PC-3 (cell line): ENCODE data around the gene PHC2. TPM values are rescaled to one million over a fixed set of nuclear protein-coding genes. Genes with fewer than 3 reads are reported as not detected.

Experiments
- ATAC-seq: fragments of 200-7000 bp; cut with Tn5 transposase; 2 replicates; pipeline ENCODE4 v1.9.1; 2020; ENCODE audit warnings: mild to moderate bottlenecking, moderate library complexity
- BruUV-seq: library from RNA; stranded (reverse); fragments of 400-500 nt; replicated peaks from 2 replicates; lab custom pipeline; 2021; lab: Mats Ljungman, UMichigan
- CTCF ChIA-PET: fragments of 300-600 bp; sonication (Branson Sonifier 250); formaldehyde crosslinking; loops from one replicate; lab custom pipeline; 2022; ENCODE audit warnings: antibody characterized with exemption; lab: Charles Lee
- POLR2A ChIA-PET: fragments of 300-600 bp; sonication (Branson Sonifier 250); formaldehyde crosslinking; loops from one replicate; lab custom pipeline; 2022; ENCODE audit warnings: antibody characterized with exemption; ENCODE audit not compliant: unreplicated experiment; lab: Charles Lee
- DNase-seq: peaks from one replicate; pipeline ENCODE4 v3.0.0-alpha.2; 2015
- H2AFZ ChIP-seq: fragments of 300-600 bp; sonication (generic); 2 replicates; pipeline ENCODE4 v1.6.0; 2016; ENCODE audit warnings: antibody characterized with exemption, low read length
- H3F3A ChIP-seq: fragments of 300-600 bp; sonication (generic); one replicate; pipeline ENCODE4 v1.6.0; 2017; ENCODE audit warnings: antibody characterized with exemption, low read length, control low read depth, mild to moderate bottlenecking; ENCODE audit not compliant: unreplicated experiment
- H3K27ac ChIP-seq: fragments of 300-600 bp; sonication (generic); 2 replicates; pipeline ENCODE4 v1.5.1; 2016; ENCODE audit warnings: mild to moderate bottlenecking, low read length
- H3K27me3 ChIP-seq: fragments of 300-600 bp; sonication (generic); 2 replicates; pipeline ENCODE4 v1.6.1; 2016; ENCODE audit warnings: low read length, mixed read lengths
- H3K36me3 ChIP-seq: fragments of 300-600 bp; sonication (generic); 2 replicates; pipeline ENCODE4 v1.6.1; 2016; ENCODE audit warnings: low read depth, mixed run types, low read length, mixed read lengths
- H3K4me1 ChIP-seq: fragments of 300-600 bp; sonication (generic); 2 replicates; pipeline ENCODE4 v1.5.1; 2016; ENCODE audit warnings: low read length; ENCODE audit not compliant: insufficient read depth
- H3K4me2 ChIP-seq: fragments of 300-600 bp; sonication (generic); 2 replicates; pipeline ENCODE4 v1.6.0; 2016; ENCODE audit warnings: low read length
- H3K4me3 ChIP-seq: fragments of 300-600 bp; sonication (generic); 2 replicates; pipeline ENCODE4 v1.5.1; 2016; ENCODE audit warnings: mild to moderate bottlenecking, low read length, mixed read lengths
- H3K79me2 ChIP-seq: fragments of 300-600 bp; sonication (generic); 2 replicates; pipeline ENCODE4 v1.6.1; 2017; ENCODE audit warnings: low read length, mixed read lengths
- H3K9ac ChIP-seq: fragments of 300-600 bp; sonication (generic); 2 replicates; pipeline ENCODE4 v1.6.0; 2016; ENCODE audit warnings: mild to moderate bottlenecking, low read length
- H3K9me2 ChIP-seq: fragments of 300-600 bp; sonication (generic); replicated peaks from 2 replicates; pipeline ENCODE4 v1.6.1; 2016; ENCODE audit warnings: mixed run types, low read length, mixed read lengths
- H3K9me3 ChIP-seq: fragments of 300-600 bp; sonication (generic); 2 replicates; pipeline ENCODE4 v1.6.1; 2016; ENCODE audit warnings: low read length, mixed read lengths
- H4K20me1 ChIP-seq: fragments of 300-600 bp; sonication (generic); 2 replicates; pipeline ENCODE4 v1.6.1; 2016; ENCODE audit warnings: low read length, mixed read lengths
- CTCF ChIP-seq: fragments of 300-600 bp; sonication (generic); conservative IDR thresholded peaks from 2 replicates; pipeline ENCODE4 v1.5.1; 2017; ENCODE audit warnings: antibody characterized with exemption, low read depth, mild to moderate bottlenecking, low read length
- EZH2 ChIP-seq: fragments of 300-600 bp; sonication (generic); IDR thresholded peaks from one replicate; pipeline ENCODE4 v1.6.1; 2017; ENCODE audit warnings: antibody characterized with exemption, mild to moderate bottlenecking, low read length; ENCODE audit not compliant: unreplicated experiment
- EZH2phosphoT487 ChIP-seq: fragments of 300-600 bp; sonication (generic); IDR thresholded peaks from 2 replicates; pipeline ENCODE4 v1.6.1; 2018; ENCODE audit warnings: mild to moderate bottlenecking, antibody characterized with exemption, low read length, borderline replicate concordance
- intact Hi-C: fragments of 100-400 bp; cut with micrococcal nuclease; formaldehyde crosslinking; loops from 2 replicates; pipeline ENCODE4 v1.9.0; 2023
- total RNA-seq: library from RNA; depleted of rRNA; stranded (reverse); fragments of >200 nt; gene quantifications from 2 replicates; pipeline ENCODE4 v1.2.3, GENCODE V29; 2014

PHC2 gene
- total RNA-seq, 1 experiment from 2014 or later = 134 TPM

- H3K79me2 ChIP-seq = peaks cover 95% of the 10 kb centered on the region
- ChIA-PET CTCF (no interaction called here), POLR2A (no interaction called here)
- intact Hi-C loops = no loop called here
- peaks cover 75% of the 10 kb centered on the region for H3K4me1 ChIP-seq
- DNase-seq = no peak
- no TSS peak for BruUV-seq
- H3K9me3 ChIP-seq = no peaks in the 10 kb centered on the region
- peak overlapping the region; percentile 94; the same call in 1 of the 2 replicates for H3K27ac ChIP-seq
- 0 out of 2 replicates have a peak overlapping the region, but pooled peaks have one; percentile 2 for H3K9ac ChIP-seq
- peak overlapping the region; percentile 97; the same call in 1 of the 2 replicates for H3K4me3 ChIP-seq
- H2AFZ ChIP-seq = no peak overlapping the region
- H3K4me2 ChIP-seq = peak overlapping the region; percentile 90
- TF ChIP-seq CTCF (no peak), EZH2phosphoT487 (no peak)
- no peak for ATAC-seq
- no peaks in the 10 kb centered on the region for H3K9me2 ChIP-seq
- no peaks in the 10 kb centered on the region for H3F3A ChIP-seq
- H3K27me3 ChIP-seq = no peaks in the 10 kb centered on the region
- H4K20me1 ChIP-seq = peaks cover 60% of the 10 kb centered on the region
- H3K36me3 ChIP-seq = peaks cover 63% of the 10 kb centered on the region
These were observed 85.9 kb downstream of the PHC2 start for GRCh38 chr1:33344896-33345560.

DNA sequence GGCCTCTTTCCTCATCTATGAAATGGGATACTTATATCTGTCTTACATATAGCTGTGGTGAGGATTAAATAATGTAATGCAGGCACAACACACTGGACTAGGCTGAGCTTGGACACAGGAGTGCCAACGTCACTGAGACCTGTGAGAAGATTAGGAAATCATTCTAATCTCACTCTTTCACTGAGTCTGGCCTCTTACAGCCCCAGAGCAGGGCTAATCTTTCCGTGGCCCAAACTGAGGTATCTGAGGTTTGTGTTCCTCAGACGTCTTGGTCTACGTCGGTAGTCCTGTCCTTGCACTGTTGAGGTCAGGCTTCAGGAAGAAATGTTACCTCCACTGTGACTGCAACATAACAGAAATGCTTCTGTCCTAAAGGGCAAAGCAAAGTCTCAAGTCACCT lies 87.4 kb downstream of the PHC2 start:
- Histone ChIP-seq H3K9me2 (no peaks in the 10 kb centered on the region), H2AFZ (no peak overlapping the region), H3K79me2 (peaks cover 100% of the 10 kb centered on the region), H3F3A (no peaks in the 10 kb centered on the region), H3K4me3 (no peak overlapping the region), H3K4me2 (peak overlapping the region; percentile 90; the same call in 1 of the 2 replicates), H3K27me3 (no peaks in the 10 kb centered on the region), H3K4me1 (peaks cover 86% of the 10 kb centered on the region), H3K27ac (peak overlapping the region; percentile 71; the same call in 1 of the 2 replicates), H3K36me3 (peaks cover 70% of the 10 kb centered on the region), H3K9me3 (no peaks in the 10 kb centered on the region), H4K20me1 (peaks cover 70% of the 10 kb centered on the region), H3K9ac (no peak overlapping the region)
- ATAC-seq (no peak), DNase-seq (no peak)
- ChIA-PET POLR2A (no interaction called here), CTCF (no interaction called here)
- intact Hi-C loops = no loop called here
- no TSS peak for BruUV-seq
- no peak for TF ChIP-seq EZH2
- no peak for TF ChIP-seq CTCF
- no peak for TF ChIP-seq EZH2phosphoT487
